ENCODE measurements around the gene SH3PXD2B.
"Not testable (repeated sequence)": the region's sequence is repeated elsewhere in the genome, so short reads cannot be mapped to it uniquely, and the experiment has no call there.

SH3PXD2B gene

DNA sequence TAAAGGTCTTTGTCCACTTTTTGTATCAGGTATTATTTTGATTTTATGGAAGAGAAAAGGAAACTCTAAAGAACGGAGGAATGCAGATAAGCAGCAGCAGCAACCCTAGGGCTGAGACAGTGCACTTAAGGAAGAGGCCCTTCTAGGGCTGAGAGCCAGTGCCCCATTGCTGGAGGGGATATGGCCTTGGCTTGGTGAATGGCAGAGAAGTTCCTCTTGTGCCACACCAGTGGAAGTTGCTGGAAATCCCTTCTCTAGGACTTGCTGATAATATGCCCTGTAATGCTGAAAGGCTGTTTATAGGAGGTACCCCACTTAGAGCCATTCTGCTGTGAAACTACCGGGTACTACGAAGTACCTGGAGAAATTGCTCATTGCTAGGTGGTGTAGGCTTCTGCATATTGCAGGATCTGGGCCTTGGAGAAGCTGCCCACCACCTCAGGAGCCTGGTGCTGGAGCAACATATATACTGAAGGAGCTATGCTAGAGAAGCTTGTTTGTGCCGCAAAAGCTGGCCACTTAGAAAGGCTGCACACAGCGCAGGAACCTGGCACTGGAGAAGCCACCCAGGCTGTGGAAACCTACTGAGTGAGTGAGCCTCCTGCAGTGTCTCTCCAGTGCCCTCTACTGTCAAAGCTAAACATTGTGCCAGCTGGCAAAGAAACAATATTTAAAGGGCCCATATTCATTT, 161.1 kb downstream of the SH3PXD2B start:
- peak; percentile 30 to 80 for DNase-seq (ENCODE audit: low read depth in 1 of 2, low spot score in 1 of 2)
- Histone ChIP-seq H3K4me3 (replicated peaks; ENCODE audit: insufficient read depth, low read length) (no peak overlapping the region), H3K27me3 (ENCODE audit: insufficient read depth, poor library complexity, severe bottlenecking) (no peaks in the 10 kb centered on the region), H3K27ac (replicated peaks) (no peak overlapping the region)
- TF ChIP-seq, protein P1, sequence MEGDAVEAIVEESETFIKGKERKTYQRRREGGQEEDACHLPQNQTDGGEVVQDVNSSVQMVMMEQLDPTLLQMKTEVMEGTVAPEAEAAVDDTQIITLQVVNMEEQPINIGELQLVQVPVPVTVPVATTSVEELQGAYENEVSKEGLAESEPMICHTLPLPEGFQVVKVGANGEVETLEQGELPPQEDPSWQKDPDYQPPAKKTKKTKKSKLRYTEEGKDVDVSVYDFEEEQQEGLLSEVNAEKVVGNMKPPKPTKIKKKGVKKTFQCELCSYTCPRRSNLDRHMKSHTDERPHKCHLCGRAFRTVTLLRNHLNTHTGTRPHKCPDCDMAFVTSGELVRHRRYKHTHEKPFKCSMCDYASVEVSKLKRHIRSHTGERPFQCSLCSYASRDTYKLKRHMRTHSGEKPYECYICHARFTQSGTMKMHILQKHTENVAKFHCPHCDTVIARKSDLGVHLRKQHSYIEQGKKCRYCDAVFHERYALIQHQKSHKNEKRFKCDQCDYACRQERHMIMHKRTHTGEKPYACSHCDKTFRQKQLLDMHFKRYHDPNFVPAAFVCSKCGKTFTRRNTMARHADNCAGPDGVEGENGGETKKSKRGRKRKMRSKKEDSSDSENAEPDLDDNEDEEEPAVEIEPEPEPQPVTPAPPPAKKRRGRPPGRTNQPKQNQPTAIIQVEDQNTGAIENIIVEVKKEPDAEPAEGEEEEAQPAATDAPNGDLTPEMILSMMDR (IDR thresholded peaks at IDR 0.05; ENCODE audit: insufficient read depth, low read length) = peak; percentile 85
- no peak for TF ChIP-seq GABPA (IDR thresholded peaks at IDR 0.05; ENCODE audit: low read depth)

DNA sequence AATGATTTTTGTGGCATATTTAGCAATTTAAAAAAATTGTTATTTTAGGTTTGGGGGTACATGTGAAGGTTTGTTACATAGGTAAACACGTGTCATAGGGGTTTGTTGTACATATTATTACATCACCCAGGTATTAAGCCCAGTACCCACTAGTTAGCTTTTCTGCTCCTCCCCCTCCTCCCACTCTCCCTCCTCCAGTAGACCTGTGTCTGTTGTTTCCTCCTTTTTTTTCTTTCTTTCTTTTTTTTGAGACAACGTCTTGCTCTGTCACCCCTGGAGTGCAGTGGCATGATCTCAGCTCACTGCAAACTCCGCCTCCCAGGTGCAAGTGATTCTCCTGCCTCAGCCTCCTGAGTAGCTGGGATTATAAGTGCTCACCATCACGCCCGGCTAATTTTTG, 162.5 kb downstream of the SH3PXD2B start:
- H3K27me3 ChIP-seq (ENCODE audit: insufficient read depth, poor library complexity, severe bottlenecking); H3K4me3 ChIP-seq (replicated peaks; ENCODE audit: insufficient read depth, low read length); DNase-seq (ENCODE audit: low read depth in 1 of 2, low spot score in 1 of 2); H3K27ac ChIP-seq (replicated peaks): not testable (repeated sequence)

DNA sequence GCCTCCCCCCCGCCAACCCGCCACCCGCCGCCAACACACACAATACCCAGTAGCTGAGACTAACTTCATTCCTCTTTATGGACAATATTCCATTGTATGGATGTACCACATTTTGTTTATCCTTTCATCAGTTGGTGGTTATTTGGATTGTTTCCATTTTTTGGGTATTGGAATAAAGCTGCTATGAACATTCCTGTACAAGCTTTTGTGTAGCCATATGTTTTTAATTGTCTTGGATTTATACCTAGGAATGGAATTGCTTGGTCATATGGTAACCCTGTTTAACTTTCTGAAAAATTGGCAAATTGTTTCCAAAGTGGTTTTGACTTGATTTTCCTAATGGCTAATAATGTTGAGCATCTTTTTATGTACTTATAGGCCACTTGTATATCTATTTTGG, 165.9 kb downstream of the SH3PXD2B start:
- DNase-seq (ENCODE audit: low read depth in 1 of 2, low spot score in 1 of 2) = no peak
- no peak overlapping the region for H3K4me3 ChIP-seq (replicated peaks; ENCODE audit: insufficient read depth, low read length)
- TF ChIP-seq, protein P1 (IDR thresholded peaks at IDR 0.05; ENCODE audit: insufficient read depth, low read length) = no peak
- TF ChIP-seq, protein P2, sequence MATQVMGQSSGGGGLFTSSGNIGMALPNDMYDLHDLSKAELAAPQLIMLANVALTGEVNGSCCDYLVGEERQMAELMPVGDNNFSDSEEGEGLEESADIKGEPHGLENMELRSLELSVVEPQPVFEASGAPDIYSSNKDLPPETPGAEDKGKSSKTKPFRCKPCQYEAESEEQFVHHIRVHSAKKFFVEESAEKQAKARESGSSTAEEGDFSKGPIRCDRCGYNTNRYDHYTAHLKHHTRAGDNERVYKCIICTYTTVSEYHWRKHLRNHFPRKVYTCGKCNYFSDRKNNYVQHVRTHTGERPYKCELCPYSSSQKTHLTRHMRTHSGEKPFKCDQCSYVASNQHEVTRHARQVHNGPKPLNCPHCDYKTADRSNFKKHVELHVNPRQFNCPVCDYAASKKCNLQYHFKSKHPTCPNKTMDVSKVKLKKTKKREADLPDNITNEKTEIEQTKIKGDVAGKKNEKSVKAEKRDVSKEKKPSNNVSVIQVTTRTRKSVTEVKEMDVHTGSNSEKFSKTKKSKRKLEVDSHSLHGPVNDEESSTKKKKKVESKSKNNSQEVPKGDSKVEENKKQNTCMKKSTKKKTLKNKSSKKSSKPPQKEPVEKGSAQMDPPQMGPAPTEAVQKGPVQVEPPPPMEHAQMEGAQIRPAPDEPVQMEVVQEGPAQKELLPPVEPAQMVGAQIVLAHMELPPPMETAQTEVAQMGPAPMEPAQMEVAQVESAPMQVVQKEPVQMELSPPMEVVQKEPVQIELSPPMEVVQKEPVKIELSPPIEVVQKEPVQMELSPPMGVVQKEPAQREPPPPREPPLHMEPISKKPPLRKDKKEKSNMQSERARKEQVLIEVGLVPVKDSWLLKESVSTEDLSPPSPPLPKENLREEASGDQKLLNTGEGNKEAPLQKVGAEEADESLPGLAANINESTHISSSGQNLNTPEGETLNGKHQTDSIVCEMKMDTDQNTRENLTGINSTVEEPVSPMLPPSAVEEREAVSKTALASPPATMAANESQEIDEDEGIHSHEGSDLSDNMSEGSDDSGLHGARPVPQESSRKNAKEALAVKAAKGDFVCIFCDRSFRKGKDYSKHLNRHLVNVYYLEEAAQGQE (IDR thresholded peaks at IDR 0.05; ENCODE audit: insufficient replicate concordance, low read depth) = no peak
- no peak for TF ChIP-seq SPI1 (IDR thresholded peaks at IDR 0.05; ENCODE audit: borderline replicate concordance, low read depth)
- TF ChIP-seq POLR2AphosphoS5 (IDR thresholded peaks at IDR 0.05; ENCODE audit: low read depth) = no peak
- no peak for TF ChIP-seq GABPA (IDR thresholded peaks at IDR 0.05; ENCODE audit: low read depth)
- peaks cover 8% of the 10 kb centered on the region for H3K27me3 ChIP-seq (ENCODE audit: insufficient read depth, poor library complexity, severe bottlenecking)
- H3K27ac ChIP-seq (replicated peaks) = no peak overlapping the region

DNA sequence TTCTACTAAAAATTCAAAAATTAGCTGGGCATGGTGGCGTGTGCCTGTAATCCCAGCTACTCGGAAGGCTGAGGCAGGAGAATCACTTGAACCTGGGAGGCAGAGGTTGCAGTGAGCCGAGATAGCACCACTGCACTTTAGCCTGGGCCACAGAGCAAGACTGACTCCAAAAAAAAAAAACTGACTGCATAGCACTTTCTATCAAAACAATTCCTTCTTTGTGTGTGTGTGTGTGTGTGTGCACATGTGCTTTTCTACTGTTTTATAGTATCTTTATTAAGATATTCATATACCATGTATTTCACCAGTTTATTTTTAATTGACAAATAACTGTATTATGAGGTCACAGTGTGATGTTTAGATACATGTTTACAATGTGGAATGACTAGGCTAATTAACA, 167.2 kb downstream of the SH3PXD2B start:
- H3K4me3 ChIP-seq (replicated peaks; ENCODE audit: insufficient read depth, low read length); H3K27me3 ChIP-seq (ENCODE audit: insufficient read depth, poor library complexity, severe bottlenecking); H3K27ac ChIP-seq (replicated peaks); DNase-seq (ENCODE audit: low read depth in 1 of 2, low spot score in 1 of 2): not testable (repeated sequence)

DNA sequence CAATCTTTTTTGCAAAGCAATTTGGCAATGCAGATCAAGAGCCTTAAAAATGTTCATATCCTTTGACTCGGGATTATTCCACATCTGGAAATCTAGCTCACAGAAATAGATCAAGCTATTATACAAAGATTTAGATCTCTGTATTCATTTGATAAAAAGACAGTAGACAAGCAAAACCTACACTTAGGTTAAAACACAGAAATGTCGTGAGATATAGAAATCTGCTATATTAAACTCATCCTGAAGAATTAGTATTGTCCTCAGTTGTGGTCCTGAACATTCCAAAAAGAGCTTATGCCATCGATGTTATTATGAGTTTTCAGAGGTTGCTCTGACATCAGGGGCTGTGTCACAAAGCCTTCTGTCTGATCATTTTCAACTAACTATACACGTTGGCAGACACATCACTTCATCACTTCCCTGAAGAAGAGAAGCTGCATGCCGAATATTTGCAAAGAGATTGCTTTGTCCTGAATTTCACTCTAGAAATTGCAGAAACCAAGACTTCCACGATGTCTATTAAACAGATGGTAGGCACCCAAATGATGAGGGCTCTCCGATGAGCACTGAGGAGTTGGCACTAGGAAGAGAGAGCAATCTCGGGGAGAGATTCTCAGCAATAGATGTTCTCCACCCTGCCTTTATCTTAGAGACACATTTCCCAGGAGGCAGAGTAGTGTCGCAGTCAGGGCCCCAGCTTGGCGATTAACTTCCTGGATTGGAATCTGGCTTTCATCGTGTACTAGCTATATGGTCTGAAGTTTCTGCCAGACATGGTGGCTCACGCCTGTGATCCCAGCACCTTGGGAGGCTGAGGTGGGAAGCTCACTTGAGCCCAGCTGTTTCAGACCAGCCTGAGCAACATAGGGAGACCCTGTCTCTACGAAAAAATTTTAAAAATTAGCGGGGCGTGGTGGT, 168.8 kb downstream of the SH3PXD2B start:
- no peak for DNase-seq (ENCODE audit: low read depth in 1 of 2, low spot score in 1 of 2)
- H3K4me3 ChIP-seq (replicated peaks; ENCODE audit: insufficient read depth, low read length) = no peak overlapping the region
- H3K27ac ChIP-seq (replicated peaks) = no peak overlapping the region
- TF ChIP-seq, protein P1 (IDR thresholded peaks at IDR 0.05; ENCODE audit: insufficient read depth, low read length) = no peak
- TF ChIP-seq GABPA (IDR thresholded peaks at IDR 0.05; ENCODE audit: low read depth) = no peak
- TF ChIP-seq POLR2AphosphoS5 (IDR thresholded peaks at IDR 0.05; ENCODE audit: low read depth) = no peak
- TF ChIP-seq, protein P2 (IDR thresholded peaks at IDR 0.05; ENCODE audit: insufficient replicate concordance, low read depth) = no peak
- no peak for TF ChIP-seq SPI1 (IDR thresholded peaks at IDR 0.05; ENCODE audit: borderline replicate concordance, low read depth)
- H3K27me3 ChIP-seq (ENCODE audit: insufficient read depth, poor library complexity, severe bottlenecking) = peaks cover 8% of the 10 kb centered on the region
